Suppressor macrophage treated with lipopolysaccharide for 1 hour (primary cell): ENCODE results near the gene APCDD1.

Source experiments
- DNase-seq, 3 donors: peaks; one replicate each; pipeline ENCODE4 v3.0.0-alpha.2; 2020 to 2022

APCDD1 gene

DNA sequence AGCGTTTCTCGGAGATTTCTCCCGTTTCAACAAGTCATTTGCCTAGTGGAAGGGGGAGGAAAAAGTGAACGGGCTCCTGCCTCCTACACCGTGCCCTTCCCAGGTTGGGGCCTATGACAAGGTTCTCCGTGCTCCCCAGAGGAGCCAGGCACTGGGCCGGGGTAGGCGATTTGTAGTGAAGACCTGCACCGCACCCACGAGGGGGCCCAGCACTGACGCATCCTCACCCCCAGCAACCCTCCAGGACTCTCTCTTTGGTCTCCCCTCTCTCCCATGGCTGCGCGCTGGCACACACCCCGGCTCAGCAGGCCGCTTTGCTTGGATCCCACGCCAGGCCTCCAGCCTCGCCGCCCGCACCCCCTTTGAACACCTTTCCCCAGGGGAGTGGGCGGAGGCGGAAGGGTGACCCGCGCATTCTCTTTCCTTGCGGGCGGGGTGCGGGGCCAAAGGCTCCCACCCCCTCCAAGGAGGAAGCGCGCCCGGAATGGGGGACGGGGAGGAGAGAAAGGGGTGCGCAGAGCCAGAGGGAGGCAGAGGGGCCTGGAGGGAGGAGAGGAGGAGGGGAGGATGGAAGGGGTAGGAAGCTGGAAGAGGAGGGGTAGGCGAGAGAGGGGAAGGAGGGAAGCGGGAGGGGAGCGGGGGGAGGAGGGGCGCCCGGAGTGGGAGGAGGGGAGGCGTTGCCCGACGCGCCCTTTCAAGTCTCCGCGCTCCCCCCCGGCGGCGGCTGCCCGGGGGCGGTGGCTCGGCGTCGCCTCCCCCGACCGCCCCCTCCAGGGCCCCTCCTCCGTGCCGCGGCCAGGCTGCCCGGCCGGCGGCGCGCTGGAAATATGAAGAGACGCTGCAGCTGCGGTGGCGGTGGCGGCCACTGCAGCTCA, at the start of gene APCDD1:
APCDD1 (plus strand) TSS at position 830 of the 875 bp plus-strand sequence. CDS start 347 bp downstream, outside the sequence.
- DNase-seq: peak in 1 of 3 donors; percentile 45

GRCh38 chr18:10405014-10405493, 49.4 kb upstream of the APCDD1 start:
- DNase-seq: no peak

DNA sequence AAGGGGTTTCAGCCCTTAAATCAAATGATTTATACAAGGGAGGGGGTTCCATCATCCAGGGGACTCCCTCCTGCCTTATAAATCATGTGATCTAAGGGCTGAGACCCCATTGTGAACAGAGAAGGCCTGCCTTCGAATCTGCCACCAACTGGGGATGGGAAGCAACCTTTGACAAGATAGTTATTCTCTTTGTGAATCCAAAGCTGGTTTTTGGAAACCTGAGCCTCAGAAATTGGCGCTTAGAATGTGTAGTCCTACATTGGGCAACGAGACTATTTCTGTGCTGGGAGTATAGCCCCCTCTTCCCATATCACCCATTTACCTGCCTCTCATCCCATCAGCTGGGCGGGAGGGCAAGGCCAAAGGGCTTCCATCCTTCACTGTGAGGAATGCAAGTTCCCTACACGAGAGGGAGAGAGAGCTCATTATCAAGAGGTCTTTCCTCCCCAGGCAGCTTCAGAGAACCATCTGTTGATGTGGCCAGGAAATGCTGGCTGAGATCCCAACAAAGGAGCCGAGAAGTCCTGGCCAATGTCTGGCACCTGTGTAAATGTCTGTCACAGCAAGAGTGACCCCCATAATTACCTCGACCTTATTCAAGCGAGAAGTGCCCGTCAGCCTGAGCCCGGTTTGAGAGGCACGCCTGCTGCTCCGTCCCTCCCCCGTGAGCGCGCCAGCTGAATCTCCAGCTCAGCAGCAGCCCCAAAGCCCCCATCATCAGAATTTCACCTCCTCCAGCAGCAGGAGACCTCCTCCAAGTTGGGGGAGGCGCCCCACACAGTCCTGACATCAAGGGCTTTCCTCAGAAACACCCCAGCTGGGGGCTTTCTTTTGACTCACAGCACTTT, 48.4 kb upstream of the APCDD1 start:
- DNase-seq: no peak

DNA sequence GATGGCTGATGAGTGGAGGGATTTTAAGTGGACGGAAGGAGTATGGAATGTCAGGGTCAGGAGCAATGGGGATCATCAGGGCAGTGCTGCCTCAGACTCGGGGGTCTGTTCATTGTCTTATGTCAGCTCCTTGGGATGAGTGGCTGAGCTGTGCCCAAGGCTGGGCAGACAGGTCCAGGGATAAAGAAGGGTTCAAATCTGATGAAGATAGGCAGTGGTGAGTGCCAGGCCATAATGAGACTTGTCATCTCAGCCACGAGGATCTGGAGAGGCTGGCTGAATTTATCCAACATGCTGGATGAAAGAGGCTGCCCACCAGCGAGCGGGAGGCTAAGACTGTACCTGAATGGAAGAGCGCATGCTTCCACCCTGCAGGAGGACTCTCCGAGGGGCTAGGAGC, 46.3 kb upstream of the APCDD1 start:
- no peak for DNase-seq

DNA sequence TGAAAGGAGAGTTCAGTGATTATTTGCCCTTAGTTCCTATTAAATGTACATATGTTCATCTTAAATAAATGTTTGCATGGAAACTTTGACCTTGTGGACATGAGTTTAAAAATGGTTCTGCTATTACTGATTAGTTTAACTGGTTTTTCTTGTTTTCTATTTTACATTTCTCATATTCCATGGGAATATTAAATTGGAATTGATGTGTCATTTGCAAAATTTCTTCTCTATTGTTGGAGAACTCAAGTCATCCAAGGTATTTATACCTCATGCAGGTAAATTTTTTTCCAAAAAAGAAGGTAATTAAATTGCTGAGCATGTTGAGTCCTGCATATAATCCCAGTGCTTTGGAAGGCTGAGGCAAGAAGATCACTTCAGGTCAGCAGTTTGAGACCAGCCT, 45.4 kb upstream of the APCDD1 start:
- DNase-seq: no peak

DNA sequence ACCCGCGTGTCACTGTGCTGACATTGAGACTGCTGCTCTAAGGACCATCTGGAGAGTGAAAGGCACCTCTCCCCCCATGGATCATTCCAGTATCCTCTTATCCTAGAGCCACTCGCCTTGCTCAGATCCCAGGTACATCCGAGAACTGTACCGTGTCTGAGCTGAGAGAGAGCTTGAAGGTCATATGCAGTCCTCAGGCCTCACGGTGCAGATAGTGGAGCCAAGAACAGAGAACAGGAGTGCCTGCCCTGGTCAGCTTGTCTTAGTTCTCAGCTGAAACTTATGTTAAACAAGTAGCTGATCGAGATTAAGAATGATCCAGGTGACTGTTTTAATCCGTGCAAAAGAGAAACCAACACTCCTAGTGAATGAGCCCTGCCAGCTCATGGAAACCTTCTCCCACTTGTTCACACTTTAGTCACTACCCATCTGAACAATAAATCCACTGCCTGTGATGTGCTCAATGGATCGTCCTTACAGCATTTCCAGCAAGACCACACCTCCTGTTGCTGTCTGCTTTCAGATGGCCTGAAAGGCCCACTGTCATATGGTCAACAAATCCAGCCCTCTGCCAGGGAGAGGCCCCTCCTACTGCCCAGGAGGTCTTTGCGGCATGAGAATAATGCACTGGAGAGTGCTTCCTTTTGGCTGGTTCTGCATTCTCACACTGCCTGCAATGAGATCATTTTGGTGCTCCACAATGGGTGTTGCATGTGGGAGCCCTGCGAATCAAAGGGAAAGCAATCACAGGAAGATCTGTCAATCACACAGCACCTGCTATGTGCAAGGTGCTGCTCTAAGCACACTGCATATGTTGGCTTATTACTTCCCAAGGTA, 43.7 kb upstream of the APCDD1 start:
- peak in 2 of 3 donors; percentile 6 to 13 for DNase-seq

- no peak for DNase-seq
Observed at GRCh38 chr18:10412933-10413332, 41.5 kb upstream of the APCDD1 start.

DNA sequence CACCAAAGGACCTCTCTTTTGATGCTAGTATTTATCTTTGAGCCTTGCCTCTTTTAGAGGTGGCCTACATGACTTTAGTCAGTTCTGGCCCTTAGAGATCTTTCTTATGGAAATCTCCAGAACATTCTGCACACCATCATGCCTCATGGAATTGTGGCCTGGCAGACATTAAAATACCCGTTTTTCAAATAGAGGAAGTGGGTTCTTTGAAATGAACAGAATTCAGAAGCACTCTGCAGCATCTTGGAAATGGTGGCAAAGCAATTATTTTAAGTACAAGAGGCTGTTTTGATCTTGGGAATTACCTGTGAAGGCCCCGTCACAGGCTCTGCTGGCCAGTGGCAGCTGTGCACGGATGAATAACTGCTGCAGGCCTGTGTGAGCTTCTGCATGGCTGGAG, 40.7 kb upstream of the APCDD1 start:
- DNase-seq: no peak

- no peak for DNase-seq
Observed at GRCh38 chr18:10414293-10414842, 40.1 kb upstream of the APCDD1 start.

GRCh38 chr18:10416065-10416464, 38.4 kb upstream of the APCDD1 start:
- DNase-seq: no peak

DNA sequence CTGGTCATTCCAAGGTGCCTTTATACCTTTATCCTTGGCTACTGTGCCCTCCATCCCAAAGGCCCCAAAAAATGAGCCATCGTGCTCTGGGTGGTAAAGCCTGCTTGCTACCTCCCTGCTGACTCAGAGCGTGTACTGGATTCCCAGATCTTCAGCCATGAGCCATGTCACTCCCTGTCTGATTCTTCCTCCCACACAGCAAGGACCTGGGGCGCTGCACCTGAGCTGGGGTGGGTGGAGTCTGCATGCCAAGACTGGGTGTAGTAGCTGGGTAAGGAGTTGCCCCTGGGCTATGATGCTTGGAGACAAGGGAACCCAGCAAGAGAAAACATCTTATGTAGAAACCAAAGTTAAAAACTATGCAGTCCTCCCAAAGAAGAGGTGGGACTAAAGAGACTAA, 37.2 kb upstream of the APCDD1 start:
- DNase-seq: no peak

DNA sequence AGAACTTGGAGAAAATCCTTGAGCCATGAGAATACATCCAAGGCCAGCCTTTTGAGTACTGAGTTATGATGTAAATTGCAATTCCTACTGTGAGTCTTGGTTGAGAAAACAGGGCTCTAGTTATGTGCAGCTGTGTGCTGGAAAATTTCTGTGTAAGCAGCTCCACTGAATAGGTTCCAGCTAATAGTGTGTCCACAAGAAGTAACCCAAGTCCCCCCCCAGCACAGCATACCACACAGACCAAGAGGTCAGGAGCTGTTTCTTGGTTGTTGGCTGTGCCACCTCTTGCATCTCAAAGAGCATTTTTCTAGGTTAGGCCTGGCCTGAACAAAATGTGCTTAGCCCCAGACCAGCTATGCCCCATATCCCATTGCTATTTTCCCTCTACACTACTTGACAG, 36.8 kb upstream of the APCDD1 start:
- DNase-seq: no peak

- DNase-seq: no peak
Observed at GRCh38 chr18:10418836-10419235, 35.6 kb upstream of the APCDD1 start.

DNA sequence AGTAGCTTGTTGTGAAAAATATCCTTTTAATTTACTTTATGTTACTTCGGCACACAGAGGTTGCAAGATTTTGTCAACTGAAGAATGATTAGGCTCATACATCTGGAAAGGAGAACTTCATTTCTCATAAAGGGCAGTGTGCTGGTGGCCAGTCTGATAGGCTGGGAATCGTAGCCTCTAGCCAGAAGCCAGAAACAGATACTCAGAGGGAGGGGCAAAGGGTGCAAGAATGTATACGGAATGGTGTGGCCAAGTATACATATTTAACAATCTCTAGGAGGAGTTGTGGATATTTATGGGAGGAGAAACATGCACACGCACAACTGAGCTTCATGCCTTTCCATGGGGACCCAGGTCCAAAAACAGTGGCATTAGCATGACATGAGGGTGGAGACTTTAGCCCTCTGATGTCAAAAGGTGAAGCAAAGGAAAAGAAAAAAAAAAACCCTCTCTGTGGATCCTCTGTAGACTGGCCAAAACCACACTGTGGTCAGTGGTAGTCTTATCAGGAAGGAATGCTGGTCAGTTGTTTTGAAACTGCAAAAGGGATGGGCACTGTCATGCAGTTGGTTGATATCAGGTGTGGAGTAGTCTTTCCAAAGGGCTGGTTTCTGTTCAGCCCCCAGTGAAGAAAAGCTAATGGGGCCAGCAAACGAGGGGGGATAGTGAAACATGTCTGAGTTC, 34.9 kb upstream of the APCDD1 start:
- DNase-seq: no peak

- DNase-seq: no peak
Observed at GRCh38 chr18:10420561-10421352, 33.7 kb upstream of the APCDD1 start.

- DNase-seq: no peak
Observed at GRCh38 chr18:10421859-10422258, 32.6 kb upstream of the APCDD1 start.

DNA sequence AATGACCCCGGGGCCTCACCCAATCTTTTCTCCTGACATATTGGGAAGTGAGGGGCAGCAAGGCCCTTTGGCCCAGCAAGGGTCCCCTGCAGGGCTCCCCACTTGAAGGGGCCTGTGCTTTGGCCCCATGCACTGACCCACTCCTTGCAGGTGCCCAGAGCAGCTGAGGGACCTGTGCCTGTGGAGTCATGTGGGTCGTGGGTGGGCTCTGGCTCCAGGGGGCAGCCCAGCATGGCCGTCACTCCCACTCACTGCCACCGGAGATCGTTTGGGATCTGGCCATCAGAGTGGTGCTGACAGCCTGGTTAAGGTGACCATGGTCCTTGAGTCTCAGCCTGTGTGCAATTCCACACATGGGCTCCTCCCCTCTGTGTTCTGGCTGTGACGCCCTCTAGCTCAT, 31.7 kb upstream of the APCDD1 start:
- no peak for DNase-seq

GRCh38 chr18:10424585-10425307, 29.7 kb upstream of the APCDD1 start:
- no peak for DNase-seq

DNA sequence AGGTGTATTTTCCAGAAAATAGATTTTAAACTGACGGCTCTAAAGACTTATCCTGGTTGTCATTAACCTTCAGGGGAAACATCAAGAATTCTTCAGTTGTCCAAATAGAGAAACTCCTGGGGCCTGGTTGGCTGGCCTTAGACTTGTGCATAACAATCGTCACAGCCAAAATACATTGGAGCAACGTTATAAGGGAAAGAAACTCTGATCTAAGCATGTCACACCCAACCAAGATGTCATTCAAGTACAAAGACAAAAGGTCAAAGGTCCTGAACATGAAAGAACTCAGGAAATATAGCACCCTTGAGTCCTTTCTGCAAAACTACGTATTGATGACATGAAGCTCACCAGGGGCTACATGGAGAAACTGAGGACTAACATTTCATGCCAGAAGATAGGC, 23.8 kb upstream of the APCDD1 start:
- DNase-seq: no peak

GRCh38 chr18:10431680-10432079, 22.8 kb upstream of the APCDD1 start:
- DNase-seq: no peak
